ENCODE results near the gene PJA1. TPM values are rescaled to one million over a fixed set of nuclear protein-coding genes. Genes with fewer than 3 reads are reported as not detected.

PJA1 gene
- total RNA-seq, 3 donors from 2014 or later (not counting 1 experiment from before 2014, with no cell fraction given): 18.5 to 23.4 (median 22.0) TPM

DNA sequence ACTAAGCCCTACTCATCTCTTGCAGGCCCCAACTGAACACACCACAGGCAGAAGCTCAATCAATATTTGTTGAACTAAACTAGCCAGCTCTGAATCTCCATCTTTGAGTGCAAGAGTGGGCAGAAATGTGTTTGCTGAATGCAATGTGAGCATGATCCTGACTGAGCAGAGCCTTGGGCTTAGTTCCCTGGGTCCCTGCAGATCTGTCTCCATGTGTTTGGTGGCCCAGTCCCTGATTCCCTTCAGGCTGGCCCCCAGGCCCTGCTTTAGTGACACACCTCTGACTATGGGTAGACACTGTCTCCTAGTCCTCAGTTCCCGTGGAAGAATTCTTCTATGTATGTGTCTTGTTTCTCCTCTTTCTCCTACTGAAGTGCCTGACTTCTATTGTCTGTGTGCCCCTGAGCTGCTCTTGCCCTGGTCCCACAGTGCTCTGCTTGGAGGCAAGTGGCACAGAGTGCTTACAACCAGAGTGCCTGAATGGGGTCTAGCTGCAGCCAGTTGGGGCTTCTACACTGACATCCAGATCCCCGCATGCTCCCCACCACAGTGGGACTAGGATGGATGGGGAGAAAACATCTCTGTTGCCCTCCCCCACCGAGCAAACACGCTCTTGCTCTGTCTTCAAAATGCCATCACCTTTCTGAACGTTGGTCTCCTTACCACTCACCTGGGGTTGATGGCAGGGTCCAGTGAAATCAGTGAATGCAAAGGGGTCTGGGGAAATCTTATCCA, 9.3 kb downstream of the PJA1 start:
- H3K27ac Mint-ChIP-seq: no peak overlapping the region
- H3K4me3 Mint-ChIP-seq: no peak overlapping the region
- H3K27me3 Mint-ChIP-seq (ENCODE audit: low read depth in 2 of 2): peaks cover 0 to 6% of the 10 kb centered on the region in 2 donors
- H3K27me3 ChIP-seq (ENCODE audit: control insufficient read depth, insufficient read depth, low read length): no peaks in the 10 kb centered on the region
- no peak overlapping the region for H3K4me3 ChIP-seq (ENCODE audit: low read length)
- no peak for TF ChIP-seq CTCF (IDR thresholded peaks at IDR 0.05)
- H3K4me1 ChIP-seq (ENCODE audit: control insufficient read depth, insufficient read depth, low read length): no peaks in the 10 kb centered on the region
- no peaks in the 10 kb centered on the region for H3K9me3 ChIP-seq (ENCODE audit: control insufficient read depth, insufficient read depth, low read length)
- no peaks in the 10 kb centered on the region for H3K36me3 Mint-ChIP-seq
- ATAC-seq (no peak), DNase-seq (no peak)
- intact Hi-C loops (cut with micrococcal nuclease): no loop called here
- WGBS (ENCODE audit: insufficient coverage): 100% methylated on average over 1 of the region's 5 CpGs
- no peaks in the 10 kb centered on the region for H3K36me3 ChIP-seq (ENCODE audit: control insufficient read depth, insufficient read depth, low read length)
- H3K9me3 Mint-ChIP-seq: no peaks in the 10 kb centered on the region
- no peak overlapping the region for H3K27ac ChIP-seq (ENCODE audit: low read length)
- H3K4me1 Mint-ChIP-seq: no peaks in the 10 kb centered on the region

- Histone ChIP-seq H3K36me3 (ENCODE audit: control insufficient read depth, insufficient read depth, low read length) (no peaks in the 10 kb centered on the region), H3K4me3 (ENCODE audit: low read length) (no peak overlapping the region), H3K4me1 (ENCODE audit: control insufficient read depth, insufficient read depth, low read length) (no peaks in the 10 kb centered on the region), H3K27ac (ENCODE audit: low read length) (no peak overlapping the region), H3K27me3 (ENCODE audit: control insufficient read depth, insufficient read depth, low read length) (no peaks in the 10 kb centered on the region), H3K9me3 (ENCODE audit: control insufficient read depth, insufficient read depth, low read length) (no peaks in the 10 kb centered on the region)
- intact Hi-C loops (cut with micrococcal nuclease): no loop called here
- no peaks in the 10 kb centered on the region for H3K36me3 Mint-ChIP-seq
- H3K27me3 Mint-ChIP-seq (ENCODE audit: low read depth in 2 of 2): peaks cover 0 to 13% of the 10 kb centered on the region in 2 donors
- ATAC-seq (no peak), DNase-seq (no peak)
- WGBS (ENCODE audit: insufficient coverage): 100% methylated on average over 5 of the region's 6 CpGs
- H3K4me1 Mint-ChIP-seq: no peaks in the 10 kb centered on the region
- no peak for TF ChIP-seq CTCF (IDR thresholded peaks at IDR 0.05)
- no peaks in the 10 kb centered on the region for H3K9me3 Mint-ChIP-seq
- H3K4me3 Mint-ChIP-seq: no peak overlapping the region
- H3K27ac Mint-ChIP-seq: no peak overlapping the region
Observed at GRCh38 chrX:69154051-69154450, 11.2 kb downstream of the PJA1 start.

DNA sequence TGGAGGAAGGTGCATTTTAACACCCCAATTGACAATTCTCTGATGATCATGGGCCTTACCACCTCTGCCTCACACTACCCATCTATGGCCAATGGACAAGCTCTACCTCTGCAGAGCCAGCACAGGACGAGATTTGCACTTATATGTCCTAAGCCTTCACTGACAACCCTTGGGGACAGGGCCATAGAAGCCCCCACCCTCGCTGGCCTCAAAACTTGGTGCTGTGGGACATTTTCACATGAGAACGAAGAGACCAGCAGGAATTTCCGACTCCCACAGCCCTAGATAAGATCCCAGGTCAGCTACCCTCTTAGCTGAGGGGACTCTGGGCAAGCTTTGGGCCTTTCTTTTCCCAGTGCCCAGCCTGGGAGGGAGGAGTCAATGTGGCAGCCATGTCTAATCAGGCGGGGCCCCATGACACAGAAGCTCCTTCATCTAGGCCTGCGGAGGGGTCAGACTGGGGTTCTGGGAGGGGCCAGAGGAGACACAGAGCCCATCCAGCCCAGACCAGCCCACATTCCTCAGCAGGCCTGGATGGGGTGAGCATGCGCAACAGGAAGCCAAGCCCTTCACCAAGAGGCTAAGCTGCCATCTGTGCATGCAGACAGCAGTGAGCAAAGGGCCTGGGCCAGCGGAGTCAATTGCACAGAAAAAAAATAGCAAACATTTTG, 12.1 kb downstream of the PJA1 start:
- no peaks in the 10 kb centered on the region for H3K9me3 ChIP-seq (ENCODE audit: control insufficient read depth, insufficient read depth, low read length)
- Mint-ChIP-seq H3K4me3 (no peak overlapping the region), H3K36me3 (no peaks in the 10 kb centered on the region), H3K27ac (no peak overlapping the region), H3K27me3 (ENCODE audit: low read depth in 2 of 2) (peaks cover 0 to 13% of the 10 kb centered on the region in 2 donors), H3K4me1 (no peaks in the 10 kb centered on the region), H3K9me3 (no peaks in the 10 kb centered on the region)
- WGBS (ENCODE audit: insufficient coverage): 86% methylated on average over 7 of the region's 8 CpGs
- intact Hi-C loops (cut with micrococcal nuclease): no loop called here
- H3K4me3 ChIP-seq (ENCODE audit: low read length): no peak overlapping the region
- ATAC-seq (no peak), DNase-seq (no peak)
- H3K36me3 ChIP-seq (ENCODE audit: control insufficient read depth, insufficient read depth, low read length): no peaks in the 10 kb centered on the region
- no peak overlapping the region for H3K27ac ChIP-seq (ENCODE audit: low read length)
- no peak for TF ChIP-seq CTCF (IDR thresholded peaks at IDR 0.05)
- H3K4me1 ChIP-seq (ENCODE audit: control insufficient read depth, insufficient read depth, low read length): no peaks in the 10 kb centered on the region
- no peaks in the 10 kb centered on the region for H3K27me3 ChIP-seq (ENCODE audit: control insufficient read depth, insufficient read depth, low read length)

All from natural killer cell (primary cell).